HepG2 (cell line): ENCODE measurements around the gene UNKL. TPM values are rescaled to one million over a fixed set of nuclear protein-coding genes. Genes with fewer than 3 reads are reported as not detected.

Experiments
- BORCS8-MEF2B ChIP-seq: sonication (generic); formaldehyde crosslinking; IDR thresholded peaks from 2 replicates; pipeline ENCODE4 v1.8.0; 2022; ENCODE audit warnings: mild to moderate bottlenecking, missing genetic modification reagents
- ELF1 ChIP-seq: sonication (generic); formaldehyde crosslinking; IDR thresholded peaks from 2 replicates; pipeline ENCODE4 v1.4.0; 2020; ENCODE audit warnings: missing genetic modification reagents
- FOXO1 ChIP-seq: sonication (generic); formaldehyde crosslinking; IDR thresholded peaks from 2 replicates; pipeline ENCODE4 v1.4.0; 2020; ENCODE audit warnings: missing genetic modification reagents
- GMEB2 ChIP-seq: IDR thresholded peaks from 2 replicates; pipeline ENCODE4 v1.6.1; 2016; ENCODE audit warnings: missing biosample characterization, missing genetic modification reagents, low read depth
- HCFC1 ChIP-seq: fragments of 150-350 bp; IDR thresholded peaks from 2 replicates; pipeline ENCODE4 v1.6.1; 2014; ENCODE audit warnings: low read depth, low read length
- HHEX ChIP-seq: IDR thresholded peaks from 2 replicates; pipeline ENCODE4 v1.6.1; 2016; ENCODE audit warnings: control low read depth
- KAT8 ChIP-seq: IDR thresholded peaks from 2 replicates; pipeline ENCODE4 v1.6.1; 2016; ENCODE audit warnings: missing genetic modification reagents, missing compliant biosample characterization
- KDM6A ChIP-seq: IDR thresholded peaks from 2 replicates; pipeline ENCODE4 v1.6.1; 2016; ENCODE audit warnings: low read depth
- NFYB ChIP-seq: sonication (generic); formaldehyde crosslinking; IDR thresholded peaks from 2 replicates; pipeline ENCODE4 v1.4.0; 2020; ENCODE audit warnings: missing genetic modification reagents
- PAWR ChIP-seq: sonication (generic); formaldehyde crosslinking; IDR thresholded peaks from 2 replicates; pipeline ENCODE4 v1.4.0; 2020; ENCODE audit warnings: missing genetic modification reagents, mild to moderate bottlenecking, borderline replicate concordance
- POLR2AphosphoS5 ChIP-seq: IDR thresholded peaks from 2 replicates; pipeline ENCODE4 v1.6.1; 2012; ENCODE audit warnings: low read depth, low read length
- PTBP1 ChIP-seq: fragments of 200-400 bp; formaldehyde crosslinking; IDR thresholded peaks from 2 replicates; pipeline ENCODE4 v1.6.1; 2018; ENCODE audit warnings: low read length, low read depth; ENCODE audit not compliant: poor library complexity, severe bottlenecking
- RXRB ChIP-seq: IDR thresholded peaks from 2 replicates; pipeline ENCODE4 v1.6.1; 2016; ENCODE audit warnings: borderline replicate concordance, missing genetic modification reagents, missing compliant biosample characterization
- SAFB2 ChIP-seq: sonication (generic); formaldehyde crosslinking; IDR thresholded peaks from 2 replicates; pipeline ENCODE4 v1.5.1; 2020; ENCODE audit warnings: missing genetic modification reagents, low read depth, mild to moderate bottlenecking, borderline replicate concordance
- ZBTB1 ChIP-seq: sonication (generic); formaldehyde crosslinking; IDR thresholded peaks from 2 replicates; pipeline ENCODE4 v1.4.0; 2020; ENCODE audit warnings: missing genetic modification reagents, borderline replicate concordance
- ZNF18 ChIP-seq: sonication (generic); formaldehyde crosslinking; IDR thresholded peaks from 2 replicates; pipeline ENCODE4 v1.8.0; 2022; ENCODE audit warnings: mild to moderate bottlenecking, missing genetic modification reagents; ENCODE audit not compliant: insufficient replicate concordance
- ZNF282 ChIP-seq: fragments of 450-650 bp; IDR thresholded peaks from 2 replicates; pipeline ENCODE4 v1.6.1; 2018; ENCODE audit not compliant: partially characterized antibody
- ZNF292 ChIP-seq: sonication (generic); formaldehyde crosslinking; IDR thresholded peaks from 2 replicates; pipeline ENCODE4 v1.8.1; 2022; ENCODE audit warnings: mild to moderate bottlenecking, low read depth, missing genetic modification reagents, borderline replicate concordance
- ZNF878 ChIP-seq: sonication (generic); formaldehyde crosslinking; IDR thresholded peaks from 2 replicates; pipeline ENCODE4 v1.8.1; 2023; ENCODE audit warnings: mild to moderate bottlenecking, missing genetic modification reagents, moderate library complexity
- polyA plus RNA-seq, 8 experiments: library from polyadenylated mRNA; depleted of rRNA in 3 of 8; stranded (reverse) in 7 of 8; unstranded in 1 of 8; fragments of >200 nt; fragmentation: Illumina TruSeq in 4 of 8; extraction: Trizol in 4 of 8; gene quantifications; 2 replicates each; pipeline versions ENCODE4 v1.2.1 to v1.2.3, GENCODE V29; 2011 to 2016; ENCODE audit warnings: low read depth in 4 of 8, missing spikeins in 1 of 8, mixed read lengths in 1 of 8; ENCODE audit not compliant: insufficient read depth in 1 of 8
- total RNA-seq, 5 experiments: library from RNA; depleted of rRNA; stranded (reverse); fragments of >200 nt; fragmentation: Illumina TruSeq; extraction: Trizol; gene quantifications; 2 replicates each; pipeline ENCODE4 v1.2.3, GENCODE V29; 2016; ENCODE audit warnings: low read depth in 1 of 5
- TF ChIP-seq, protein P1 (sequence below): sonication (generic); formaldehyde crosslinking; IDR thresholded peaks from 2 replicates; pipeline ENCODE4 v1.5.0; 2020; ENCODE audit warnings: mild to moderate bottlenecking, missing genetic modification reagents
- TF ChIP-seq, protein P2 (sequence below): sonication (generic); formaldehyde crosslinking; IDR thresholded peaks from 2 replicates; pipeline ENCODE4 v1.4.0; 2020; ENCODE audit warnings: missing genetic modification reagents, low read depth, mild to moderate bottlenecking, borderline replicate concordance
- TF ChIP-seq, protein P3 (sequence below): sonication (generic); formaldehyde crosslinking; IDR thresholded peaks from 2 replicates; pipeline ENCODE4 v1.4.0; 2020; ENCODE audit warnings: low read depth, mild to moderate bottlenecking, missing genetic modification reagents

Gene UNKL
- total and polyA plus RNA-seq, 2 of the 13 experiments (the other 11 are each of a cell fraction or from before 2014, with no cell fraction given) = 10.4 to 17.6 TPM

GRCh38 chr16:1331712-1332617, 82.5 kb downstream of the UNKL start (continued):
- TF ChIP-seq, protein P1, sequence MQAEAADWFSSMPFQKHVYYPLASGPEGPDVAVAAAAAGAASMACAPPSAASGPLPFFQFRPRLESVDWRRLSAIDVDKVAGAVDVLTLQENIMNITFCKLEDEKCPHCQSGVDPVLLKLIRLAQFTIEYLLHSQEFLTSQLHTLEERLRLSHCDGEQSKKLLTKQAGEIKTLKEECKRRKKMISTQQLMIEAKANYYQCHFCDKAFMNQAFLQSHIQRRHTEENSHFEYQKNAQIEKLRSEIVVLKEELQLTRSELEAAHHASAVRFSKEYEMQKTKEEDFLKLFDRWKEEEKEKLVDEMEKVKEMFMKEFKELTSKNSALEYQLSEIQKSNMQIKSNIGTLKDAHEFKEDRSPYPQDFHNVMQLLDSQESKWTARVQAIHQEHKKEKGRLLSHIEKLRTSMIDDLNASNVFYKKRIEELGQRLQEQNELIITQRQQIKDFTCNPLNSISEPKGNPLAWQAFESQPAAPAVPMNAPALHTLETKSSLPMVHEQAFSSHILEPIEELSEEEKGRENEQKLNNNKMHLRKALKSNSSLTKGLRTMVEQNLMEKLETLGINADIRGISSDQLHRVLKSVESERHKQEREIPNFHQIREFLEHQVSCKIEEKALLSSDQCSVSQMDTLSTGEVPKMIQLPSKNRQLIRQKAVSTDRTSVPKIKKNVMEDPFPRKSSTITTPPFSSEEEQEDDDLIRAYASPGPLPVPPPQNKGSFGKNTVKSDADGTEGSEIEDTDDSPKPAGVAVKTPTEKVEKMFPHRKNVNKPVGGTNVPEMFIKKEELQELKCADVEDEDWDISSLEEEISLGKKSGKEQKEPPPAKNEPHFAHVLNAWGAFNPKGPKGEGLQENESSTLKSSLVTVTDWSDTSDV (CRISPR knock-in tag) = 0 out of 2 replicates have a peak, but pooled peaks have one; percentile 15
- peak; percentile 57; the same call in 1 of the 2 replicates for TF ChIP-seq POLR2AphosphoS5
- TF ChIP-seq ZNF878 (CRISPR knock-in tag) = no peak
- TF ChIP-seq PTBP1 = no peak
- no peak for TF ChIP-seq NFYB (CRISPR knock-in tag)
- peak; percentile 41 for TF ChIP-seq KAT8 (CRISPR knock-in tag)
- TF ChIP-seq ZNF292 (CRISPR knock-in tag) = peak; percentile 90
- no peak for TF ChIP-seq KDM6A (CRISPR knock-in tag)
- TF ChIP-seq PAWR (CRISPR knock-in tag) = no peak
- TF ChIP-seq SAFB2 (CRISPR knock-in tag) = peak; percentile 41; the same call in 1 of the 2 replicates
- TF ChIP-seq RXRB = peak; percentile 31; the same call in 1 of the 2 replicates
- no peak for TF ChIP-seq HCFC1
- TF ChIP-seq, protein P2, sequence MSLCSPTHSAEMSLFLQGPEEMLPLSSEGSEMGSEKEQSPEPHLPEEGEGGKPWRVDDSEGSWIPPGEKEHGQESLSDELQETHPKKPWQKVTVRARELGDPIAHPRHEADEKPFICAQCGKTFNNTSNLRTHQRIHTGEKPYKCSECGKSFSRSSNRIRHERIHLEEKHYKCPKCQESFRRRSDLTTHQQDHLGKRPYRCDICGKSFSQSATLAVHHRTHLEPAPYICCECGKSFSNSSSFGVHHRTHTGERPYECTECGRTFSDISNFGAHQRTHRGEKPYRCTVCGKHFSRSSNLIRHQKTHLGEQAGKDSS (CRISPR knock-in tag) = 0 out of 2 replicates have a peak, but pooled peaks have one; percentile 49
- TF ChIP-seq ELF1 = peak; percentile 85
- TF ChIP-seq GMEB2 (CRISPR knock-in tag) = no peak
- TF ChIP-seq FOXO1 (CRISPR knock-in tag) = peak; percentile 97
- no peak for TF ChIP-seq ZBTB1 (CRISPR knock-in tag)
- TF ChIP-seq, protein P3, sequence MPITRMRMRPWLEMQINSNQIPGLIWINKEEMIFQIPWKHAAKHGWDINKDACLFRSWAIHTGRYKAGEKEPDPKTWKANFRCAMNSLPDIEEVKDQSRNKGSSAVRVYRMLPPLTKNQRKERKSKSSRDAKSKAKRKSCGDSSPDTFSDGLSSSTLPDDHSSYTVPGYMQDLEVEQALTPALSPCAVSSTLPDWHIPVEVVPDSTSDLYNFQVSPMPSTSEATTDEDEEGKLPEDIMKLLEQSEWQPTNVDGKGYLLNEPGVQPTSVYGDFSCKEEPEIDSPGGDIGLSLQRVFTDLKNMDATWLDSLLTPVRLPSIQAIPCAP = 0 out of 2 replicates have a peak, but pooled peaks have one; percentile 21
- TF ChIP-seq ZNF18 (CRISPR knock-in tag) = no peak
- TF ChIP-seq HHEX (CRISPR knock-in tag) = no peak
- no peak for TF ChIP-seq BORCS8-MEF2B (CRISPR knock-in tag)
- TF ChIP-seq ZNF282 = no peak
